Measurements from ENCODE around the gene STARD10. TPM values are rescaled to one million over a fixed set of nuclear protein-coding genes. Genes with fewer than 3 reads are reported as not detected.
"Not testable (repeated sequence)": the region's sequence is repeated elsewhere in the genome, so short reads cannot be mapped to it uniquely, and the experiment has no call there.

The STARD10 gene
- total and polyA plus RNA-seq, 4 donors = 70.5 to 328 (median 232) TPM

DNA sequence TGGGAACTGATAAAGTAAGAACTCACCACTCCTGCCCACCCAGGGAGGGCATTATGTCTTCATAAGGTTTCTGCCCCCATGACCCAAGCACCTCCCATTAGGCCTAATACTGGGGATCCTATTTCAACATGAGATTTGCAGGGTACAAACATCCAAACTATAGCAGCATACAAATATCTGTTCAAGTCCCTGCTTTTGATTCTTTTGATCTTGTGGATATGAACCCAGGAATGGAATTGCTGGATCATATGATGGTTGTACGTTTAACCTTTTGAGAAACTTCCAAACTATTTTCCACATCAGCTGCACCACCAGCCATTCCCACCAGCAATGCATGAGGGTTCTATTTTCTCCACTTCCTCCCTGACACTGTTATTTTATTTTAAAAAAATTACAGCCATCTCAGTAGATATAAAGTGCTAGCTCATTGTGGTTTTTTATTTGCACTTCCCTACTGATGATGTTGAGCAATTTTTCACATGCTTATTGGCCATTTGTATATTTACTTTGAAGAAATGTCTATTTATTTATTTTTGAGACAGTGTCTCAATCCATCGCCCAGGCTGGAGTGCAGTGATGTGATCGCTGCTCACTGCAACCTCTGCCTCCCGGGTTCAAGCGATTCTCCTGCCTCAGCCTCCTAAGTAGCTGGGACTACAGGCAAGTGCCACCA is 13.3 kb upstream of the STARD10 start (continued):
- TF ChIP-seq, protein P1, sequence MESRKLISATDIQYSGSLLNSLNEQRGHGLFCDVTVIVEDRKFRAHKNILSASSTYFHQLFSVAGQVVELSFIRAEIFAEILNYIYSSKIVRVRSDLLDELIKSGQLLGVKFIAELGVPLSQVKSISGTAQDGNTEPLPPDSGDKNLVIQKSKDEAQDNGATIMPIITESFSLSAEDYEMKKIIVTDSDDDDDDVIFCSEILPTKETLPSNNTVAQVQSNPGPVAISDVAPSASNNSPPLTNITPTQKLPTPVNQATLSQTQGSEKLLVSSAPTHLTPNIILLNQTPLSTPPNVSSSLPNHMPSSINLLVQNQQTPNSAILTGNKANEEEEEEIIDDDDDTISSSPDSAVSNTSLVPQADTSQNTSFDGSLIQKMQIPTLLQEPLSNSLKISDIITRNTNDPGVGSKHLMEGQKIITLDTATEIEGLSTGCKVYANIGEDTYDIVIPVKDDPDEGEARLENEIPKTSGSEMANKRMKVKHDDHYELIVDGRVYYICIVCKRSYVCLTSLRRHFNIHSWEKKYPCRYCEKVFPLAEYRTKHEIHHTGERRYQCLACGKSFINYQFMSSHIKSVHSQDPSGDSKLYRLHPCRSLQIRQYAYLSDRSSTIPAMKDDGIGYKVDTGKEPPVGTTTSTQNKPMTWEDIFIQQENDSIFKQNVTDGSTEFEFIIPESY (IDR thresholded peaks at IDR 0.05) = peak; percentile 65
- TF ChIP-seq RAD21 (IDR thresholded peaks at IDR 0.05) = peak; percentile 38 to 46

DNA sequence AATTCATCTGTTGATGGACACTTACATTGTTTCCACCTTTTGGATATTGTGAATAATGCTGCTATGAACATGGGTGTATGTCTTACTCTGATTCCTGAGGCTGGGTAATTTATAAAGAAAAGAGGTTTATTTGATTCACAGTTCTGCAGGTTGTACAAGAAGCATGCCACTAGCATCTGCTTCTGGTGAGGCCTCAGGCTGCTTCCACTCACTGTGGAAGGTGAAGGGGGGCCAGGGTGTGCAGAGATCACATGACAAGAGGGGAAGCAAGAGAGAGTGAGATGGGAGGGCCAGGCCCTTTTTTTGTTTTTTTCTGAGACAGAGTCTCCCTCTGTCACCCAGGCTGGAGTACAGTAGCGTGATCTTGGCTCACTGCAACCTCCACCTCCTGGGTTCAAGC is 12.5 kb upstream of the STARD10 start:
- not testable (repeated sequence) for H3K9me3 ChIP-seq (ENCODE audit: control insufficient read depth in 4 of 4, low read length in 3 of 4); H3K36me3 ChIP-seq (ENCODE audit: control insufficient read depth in 4 of 4, insufficient read depth in 3 of 4, low read depth in 1 of 4, low read length in 3 of 4); H3K4me3 ChIP-seq (ENCODE audit: low read depth in 1 of 3, low read length in 3 of 3); DNase-seq (ENCODE audit: low spot score); H3K9ac ChIP-seq (ENCODE audit: low read depth in 1 of 2, low read length in 2 of 2); H3K27me3 ChIP-seq (ENCODE audit: control insufficient read depth in 4 of 4, insufficient read depth in 4 of 4, low read length in 3 of 4)
- peaks cover 4 to 14% (median 6%) of the 10 kb centered on the region in 4 donors for H3K4me1 ChIP-seq (ENCODE audit: control insufficient read depth in 4 of 4, insufficient read depth in 4 of 4, low read length in 3 of 4)
- H3K27ac ChIP-seq (ENCODE audit: low read depth in 1 of 2, low read length in 2 of 2) = peak overlapping the region in 1 of 2 donors; percentile 52
- WGBS = 97% methylated on average over 1 of the region's 1 CpG

DNA sequence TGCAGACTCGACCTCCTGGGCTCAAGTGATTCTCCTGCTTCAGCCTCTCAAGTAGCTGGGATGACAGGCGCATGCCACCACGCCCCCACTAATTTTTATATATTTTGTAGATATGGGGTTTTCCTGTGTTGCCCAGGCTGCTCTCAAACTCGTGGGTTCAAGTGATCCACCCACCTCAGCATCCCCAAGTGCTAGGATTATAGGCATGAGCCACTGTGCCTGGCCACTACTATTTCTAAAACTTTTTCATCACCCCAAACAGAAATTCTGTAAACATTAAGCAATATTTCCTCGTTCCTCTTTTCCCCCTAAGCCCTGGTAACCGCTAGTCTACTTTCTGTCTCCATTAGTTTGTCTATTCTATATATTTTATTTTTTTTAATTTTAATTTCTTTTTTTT is 11.4 kb upstream of the STARD10 start:
- no peak for DNase-seq (ENCODE audit: low spot score)
- Histone ChIP-seq H3K4me1 (ENCODE audit: control insufficient read depth in 4 of 4, insufficient read depth in 4 of 4, low read length in 3 of 4) (peaks cover 4 to 14% (median 6%) of the 10 kb centered on the region in 4 donors), H3K27me3 (ENCODE audit: control insufficient read depth in 4 of 4, insufficient read depth in 4 of 4, low read length in 3 of 4) (no peaks in the 10 kb centered on the region), H3K9ac (ENCODE audit: low read depth in 1 of 2, low read length in 2 of 2) (no peak overlapping the region), H3K4me3 (ENCODE audit: low read depth in 1 of 3, low read length in 3 of 3) (no peak overlapping the region), H3K27ac (ENCODE audit: low read depth in 1 of 2, low read length in 2 of 2) (no peak overlapping the region), H3K9me3 (ENCODE audit: control insufficient read depth in 4 of 4, low read length in 3 of 4) (no peaks in the 10 kb centered on the region), H3K36me3 (ENCODE audit: control insufficient read depth in 4 of 4, insufficient read depth in 3 of 4, low read depth in 1 of 4, low read length in 3 of 4) (no peaks in the 10 kb centered on the region)
- 78% methylated on average over 6 of the region's 6 CpGs for WGBS
- TF ChIP-seq, protein P2, sequence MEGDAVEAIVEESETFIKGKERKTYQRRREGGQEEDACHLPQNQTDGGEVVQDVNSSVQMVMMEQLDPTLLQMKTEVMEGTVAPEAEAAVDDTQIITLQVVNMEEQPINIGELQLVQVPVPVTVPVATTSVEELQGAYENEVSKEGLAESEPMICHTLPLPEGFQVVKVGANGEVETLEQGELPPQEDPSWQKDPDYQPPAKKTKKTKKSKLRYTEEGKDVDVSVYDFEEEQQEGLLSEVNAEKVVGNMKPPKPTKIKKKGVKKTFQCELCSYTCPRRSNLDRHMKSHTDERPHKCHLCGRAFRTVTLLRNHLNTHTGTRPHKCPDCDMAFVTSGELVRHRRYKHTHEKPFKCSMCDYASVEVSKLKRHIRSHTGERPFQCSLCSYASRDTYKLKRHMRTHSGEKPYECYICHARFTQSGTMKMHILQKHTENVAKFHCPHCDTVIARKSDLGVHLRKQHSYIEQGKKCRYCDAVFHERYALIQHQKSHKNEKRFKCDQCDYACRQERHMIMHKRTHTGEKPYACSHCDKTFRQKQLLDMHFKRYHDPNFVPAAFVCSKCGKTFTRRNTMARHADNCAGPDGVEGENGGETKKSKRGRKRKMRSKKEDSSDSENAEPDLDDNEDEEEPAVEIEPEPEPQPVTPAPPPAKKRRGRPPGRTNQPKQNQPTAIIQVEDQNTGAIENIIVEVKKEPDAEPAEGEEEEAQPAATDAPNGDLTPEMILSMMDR (IDR thresholded peaks at IDR 0.05; ENCODE audit: low read depth, low read length, missing input control) = no peak
- no peak for TF ChIP-seq EGR1 (IDR thresholded peaks at IDR 0.05; ENCODE audit: low read depth in 2 of 2)
- no peak for TF ChIP-seq YY1 (IDR thresholded peaks at IDR 0.05)
- TF ChIP-seq FOXA2 (IDR thresholded peaks at IDR 0.05) = no peak
- TF ChIP-seq, protein P3, sequence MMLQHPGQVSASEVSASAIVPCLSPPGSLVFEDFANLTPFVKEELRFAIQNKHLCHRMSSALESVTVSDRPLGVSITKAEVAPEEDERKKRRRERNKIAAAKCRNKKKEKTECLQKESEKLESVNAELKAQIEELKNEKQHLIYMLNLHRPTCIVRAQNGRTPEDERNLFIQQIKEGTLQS (IDR thresholded peaks at IDR 0.05) = no peak
- TF ChIP-seq HNF4A (conservative IDR thresholded peaks at IDR 0.05) = no peak
- TF ChIP-seq GABPA (IDR thresholded peaks at IDR 0.05 in 1 of 2, conservative IDR thresholded peaks at IDR 0.05 in 1 of 2) = no peak
- TF ChIP-seq RXRA (IDR thresholded peaks at IDR 0.05) = no peak
- TF ChIP-seq SP1 (IDR thresholded peaks at IDR 0.05) = no peak
- no peak for TF ChIP-seq NR2F2 (IDR thresholded peaks at IDR 0.05)

DNA sequence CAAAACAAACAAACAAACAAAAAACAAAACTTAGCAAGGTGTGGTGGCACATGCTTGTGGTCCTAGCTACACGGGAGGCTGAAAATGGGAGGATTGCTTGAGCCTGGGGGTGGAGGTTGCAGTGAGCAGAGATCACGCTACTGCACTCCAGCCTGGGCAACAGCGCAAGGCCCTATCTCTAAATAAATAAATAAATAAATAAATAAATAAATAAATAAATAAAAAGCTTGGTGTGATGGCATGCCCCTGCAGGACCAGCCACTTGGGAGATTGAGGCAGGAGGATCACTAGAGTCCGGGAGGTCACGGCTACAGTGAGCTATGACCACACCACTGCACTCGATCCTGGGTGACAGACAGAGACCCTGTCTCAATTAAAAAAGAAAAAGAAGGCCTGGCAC is 9.0 kb upstream of the STARD10 start:
- Histone ChIP-seq H3K9me3 (ENCODE audit: control insufficient read depth in 4 of 4, low read length in 3 of 4) (no peaks in the 10 kb centered on the region), H3K4me3 (ENCODE audit: low read depth in 1 of 3, low read length in 3 of 3) (no peak overlapping the region), H3K36me3 (ENCODE audit: control insufficient read depth in 4 of 4, insufficient read depth in 3 of 4, low read depth in 1 of 4, low read length in 3 of 4) (no peaks in the 10 kb centered on the region), H3K4me1 (ENCODE audit: control insufficient read depth in 4 of 4, insufficient read depth in 4 of 4, low read length in 3 of 4) (peaks cover 4 to 14% (median 6%) of the 10 kb centered on the region in 4 donors), H3K27ac (ENCODE audit: low read depth in 1 of 2, low read length in 2 of 2) (no peak overlapping the region), H3K27me3 (ENCODE audit: control insufficient read depth in 4 of 4, insufficient read depth in 4 of 4, low read length in 3 of 4) (no peaks in the 10 kb centered on the region), H3K9ac (ENCODE audit: low read depth in 1 of 2, low read length in 2 of 2) (no peak overlapping the region)
- DNase-seq (ENCODE audit: low spot score) = no peak
- WGBS = 89% methylated on average over 6 of the region's 6 CpGs
- TF ChIP-seq JUND (IDR thresholded peaks at IDR 0.05) = no peak
- TF ChIP-seq, protein P1 (IDR thresholded peaks at IDR 0.05) = no peak
- TF ChIP-seq, protein P2 (IDR thresholded peaks at IDR 0.05; ENCODE audit: low read depth, low read length, missing input control) = no peak
- TF ChIP-seq, protein P3 (IDR thresholded peaks at IDR 0.05) = no peak
- TF ChIP-seq, protein P4, sequence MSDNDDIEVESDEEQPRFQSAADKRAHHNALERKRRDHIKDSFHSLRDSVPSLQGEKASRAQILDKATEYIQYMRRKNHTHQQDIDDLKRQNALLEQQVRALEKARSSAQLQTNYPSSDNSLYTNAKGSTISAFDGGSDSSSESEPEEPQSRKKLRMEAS (IDR thresholded peaks at IDR 0.05) = no peak
- TF ChIP-seq HNF4G (IDR thresholded peaks at IDR 0.05) = no peak
